Activated B cell treated with CpG ODN at 0.5 μM for 24 hours (primary cell): ENCODE measurements around the gene EXD3. TPM values are rescaled to one million over a fixed set of nuclear protein-coding genes. Genes with fewer than 3 reads are reported as not detected.

Source experiments
- ATAC-seq: fragments of 200-7000 bp; cut with Tn5 transposase; one replicate; pipeline ENCODE4 v1.10.0; 2021; ENCODE audit warnings: low read depth, mild to moderate bottlenecking, moderate library complexity
- CTCF ChIA-PET: fragments of 350-600 bp; sonication (Branson Sonifier 250); formaldehyde crosslinking; loops from one replicate; lab custom pipeline; 2021; ENCODE audit warnings: antibody characterized with exemption; lab: Charles Lee
- POLR2A ChIA-PET: fragments of 350-600 bp; sonication (Branson Sonifier 250); formaldehyde crosslinking; loops from one replicate; lab custom pipeline; 2021; ENCODE audit warnings: antibody characterized with exemption; lab: Charles Lee
- DNase-seq: peaks from one replicate; pipeline ENCODE4 v3.0.0; 2022
- H3K27ac Mint-ChIP-seq: one replicate; pipeline ENCODE4 v1.8.0; 2020; ENCODE audit warnings: mixed read lengths
- H3K27me3 Mint-ChIP-seq: one replicate; pipeline ENCODE4 v1.8.0; 2021; ENCODE audit warnings: mixed read lengths
- H3K36me3 Mint-ChIP-seq: one replicate; pipeline ENCODE4 v1.8.0; 2021; ENCODE audit warnings: low read depth, mixed read lengths
- H3K4me1 Mint-ChIP-seq: one replicate; pipeline ENCODE4 v1.8.0; 2021; ENCODE audit warnings: mixed read lengths
- H3K4me3 Mint-ChIP-seq: one replicate; pipeline ENCODE4 v1.8.0; 2020; ENCODE audit warnings: mild to moderate bottlenecking, mixed read lengths
- H3K9me3 Mint-ChIP-seq: one replicate; pipeline ENCODE4 v1.8.0; 2020; ENCODE audit warnings: mixed read lengths
- intact Hi-C: fragments of 100-400 bp; cut with micrococcal nuclease; formaldehyde crosslinking; loops from one replicate; pipeline ENCODE4 v1.15.1; 2024
- total RNA-seq: library from RNA; stranded (reverse); gene quantifications from 2 replicates; pipeline ENCODE4 v1.2.3, GENCODE V29; 2022
- TF ChIP-seq, protein P1 (sequence below): fragments of 200-600 bp; IDR thresholded peaks from one replicate; pipeline ENCODE4 v1.8.0; 2022; ENCODE audit warnings: antibody characterized with exemption, mild to moderate bottlenecking

Gene EXD3
- total RNA-seq, 1 donor from 2014 or later = 12.8 TPM

DNA sequence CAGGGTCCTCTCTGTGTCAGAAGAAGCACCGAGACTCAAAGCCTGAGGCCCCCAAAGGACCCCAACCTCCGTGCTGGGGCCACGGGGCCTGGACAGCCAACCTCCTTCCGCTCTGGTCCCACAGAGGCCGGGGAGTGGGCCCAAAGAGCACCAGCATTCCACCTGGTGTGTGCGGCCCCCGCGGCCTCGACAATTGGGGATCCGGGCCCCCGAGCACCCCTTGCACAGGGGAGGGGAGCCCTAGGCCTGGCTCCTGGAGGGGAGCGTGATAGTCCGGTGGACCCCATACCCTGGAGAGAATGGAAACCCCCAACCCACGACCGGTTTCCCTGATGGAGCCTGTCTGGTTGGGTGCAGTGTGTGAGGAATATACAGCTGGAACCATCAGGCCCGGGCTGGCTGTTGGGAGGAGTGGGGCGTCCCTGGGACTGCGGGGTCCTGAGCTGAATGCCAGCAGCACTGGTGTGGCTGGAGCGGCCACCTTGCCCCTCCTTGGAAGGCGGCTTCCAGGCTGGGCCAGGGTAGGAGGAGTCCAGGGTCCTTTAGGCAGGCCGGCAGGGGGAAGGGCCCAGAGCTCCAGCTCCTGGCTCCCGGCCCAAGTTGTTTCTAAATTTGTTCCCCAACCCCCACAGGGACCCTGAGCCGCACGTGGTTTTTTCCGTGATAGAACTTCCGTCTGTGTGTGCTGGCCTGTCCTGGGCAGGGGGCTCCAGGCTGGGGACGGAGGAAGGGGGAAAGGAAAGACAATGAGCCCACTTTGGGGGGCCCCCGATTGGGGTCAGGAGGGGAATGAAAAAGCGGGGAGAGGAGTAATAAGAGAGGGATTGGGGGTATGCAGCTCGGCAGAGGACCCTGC, 146.3 kb downstream of the EXD3 start:
- ATAC-seq = peak; percentile 25
- POLR2A ChIA-PET = interaction anchor here (0.8 to 2.7 kb wide), 16 partner anchors 8 to 342 kb away, joined by 3 to 32 read pairs (median 5); partner anchors contain the start of genes EHMT1, NELFB, NRARP and SSNA1

DNA sequence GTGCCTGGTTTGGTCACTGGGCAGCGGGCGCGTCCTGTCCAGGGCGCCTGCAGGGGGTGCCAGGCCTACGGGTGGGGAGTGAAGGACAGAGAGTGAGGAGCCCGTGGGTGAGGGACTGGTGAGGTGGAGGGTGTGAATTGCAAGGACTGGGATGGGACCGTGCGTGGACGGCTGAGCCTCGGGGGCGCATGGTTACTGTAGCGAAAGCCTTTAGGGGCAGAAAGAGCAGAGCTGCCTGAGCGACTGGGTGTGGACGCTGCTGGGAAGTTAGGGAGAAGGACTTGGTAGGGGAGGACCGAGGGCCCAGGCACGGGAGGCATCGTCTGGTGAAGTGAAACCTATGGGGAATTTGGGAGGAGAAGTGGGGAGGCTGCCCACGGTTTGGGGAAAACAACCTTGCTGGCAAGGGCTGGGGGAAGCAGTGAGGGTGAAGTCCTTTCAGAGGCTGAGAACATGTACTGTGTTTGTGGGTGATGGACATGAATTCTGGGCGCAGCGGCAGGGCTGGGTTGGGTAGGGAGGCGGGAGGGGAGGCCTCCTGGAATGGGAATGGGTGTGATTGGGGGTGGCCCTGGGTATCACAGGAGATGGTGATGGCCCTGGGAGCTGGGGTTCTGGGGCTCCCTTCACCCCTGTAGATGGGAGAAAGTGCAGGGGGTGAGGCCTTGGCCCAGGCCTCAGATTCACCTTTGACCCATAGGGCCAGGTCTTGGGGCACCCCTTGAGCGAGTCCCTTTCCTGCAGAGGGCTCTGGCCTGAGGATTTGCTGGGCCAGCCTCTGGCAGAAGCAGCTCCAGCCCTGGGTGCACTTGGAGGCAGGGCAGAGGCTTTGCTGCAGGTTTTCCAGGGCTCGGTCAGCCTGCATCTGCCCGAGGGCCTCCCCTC, 147.1 kb downstream of the EXD3 start:
- ChIA-PET POLR2A (interaction anchor here (0.8 to 2.7 kb wide), 5 partner anchors 21 to 187 kb away, joined by 3 to 32 read pairs (median 9); partner anchors contain the start of genes NELFB and TUBB4B), CTCF (no interaction called here)
- Mint-ChIP-seq H3K9me3 (no peaks in the 10 kb centered on the region), H3K27ac (peak overlapping the region; percentile 75), H3K4me1 (peaks cover 47% of the 10 kb centered on the region), H3K4me3 (peak overlapping the region; percentile 11), H3K27me3 (no peaks in the 10 kb centered on the region), H3K36me3 (peaks cover 7% of the 10 kb centered on the region)
- no peak for ATAC-seq
- TF ChIP-seq, protein P1, sequence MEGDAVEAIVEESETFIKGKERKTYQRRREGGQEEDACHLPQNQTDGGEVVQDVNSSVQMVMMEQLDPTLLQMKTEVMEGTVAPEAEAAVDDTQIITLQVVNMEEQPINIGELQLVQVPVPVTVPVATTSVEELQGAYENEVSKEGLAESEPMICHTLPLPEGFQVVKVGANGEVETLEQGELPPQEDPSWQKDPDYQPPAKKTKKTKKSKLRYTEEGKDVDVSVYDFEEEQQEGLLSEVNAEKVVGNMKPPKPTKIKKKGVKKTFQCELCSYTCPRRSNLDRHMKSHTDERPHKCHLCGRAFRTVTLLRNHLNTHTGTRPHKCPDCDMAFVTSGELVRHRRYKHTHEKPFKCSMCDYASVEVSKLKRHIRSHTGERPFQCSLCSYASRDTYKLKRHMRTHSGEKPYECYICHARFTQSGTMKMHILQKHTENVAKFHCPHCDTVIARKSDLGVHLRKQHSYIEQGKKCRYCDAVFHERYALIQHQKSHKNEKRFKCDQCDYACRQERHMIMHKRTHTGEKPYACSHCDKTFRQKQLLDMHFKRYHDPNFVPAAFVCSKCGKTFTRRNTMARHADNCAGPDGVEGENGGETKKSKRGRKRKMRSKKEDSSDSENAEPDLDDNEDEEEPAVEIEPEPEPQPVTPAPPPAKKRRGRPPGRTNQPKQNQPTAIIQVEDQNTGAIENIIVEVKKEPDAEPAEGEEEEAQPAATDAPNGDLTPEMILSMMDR = no peak
- intact Hi-C loops = loop anchor here (2.0 to 5.0 kb wide), 2 partner anchors 35 to 149 kb away; partner anchors contain the start of gene TUBB4B
- no peak for DNase-seq

More for the DNA sequence above, 146.3 kb downstream of the EXD3 start:
- no peaks in the 10 kb centered on the region for H3K27me3 Mint-ChIP-seq
- H3K4me1 Mint-ChIP-seq = peaks cover 40% of the 10 kb centered on the region
- TF ChIP-seq, protein P1 = no peak
- H3K27ac Mint-ChIP-seq = peak overlapping the region; percentile 93
- CTCF ChIA-PET = interaction anchor here (0.7 to 0.8 kb wide), 2 partner anchors 26 to 169 kb away, joined by 3 read pairs; partner anchors contain the start of gene NRARP
- intact Hi-C loops = loop anchor here (2.0 to 5.0 kb wide), 2 partner anchors 36 to 149 kb away; partner anchors contain the start of gene TUBB4B
- DNase-seq = no peak
- H3K4me3 Mint-ChIP-seq = peak overlapping the region; percentile 85
- peaks cover 4% of the 10 kb centered on the region for H3K36me3 Mint-ChIP-seq
- no peaks in the 10 kb centered on the region for H3K9me3 Mint-ChIP-seq

DNA sequence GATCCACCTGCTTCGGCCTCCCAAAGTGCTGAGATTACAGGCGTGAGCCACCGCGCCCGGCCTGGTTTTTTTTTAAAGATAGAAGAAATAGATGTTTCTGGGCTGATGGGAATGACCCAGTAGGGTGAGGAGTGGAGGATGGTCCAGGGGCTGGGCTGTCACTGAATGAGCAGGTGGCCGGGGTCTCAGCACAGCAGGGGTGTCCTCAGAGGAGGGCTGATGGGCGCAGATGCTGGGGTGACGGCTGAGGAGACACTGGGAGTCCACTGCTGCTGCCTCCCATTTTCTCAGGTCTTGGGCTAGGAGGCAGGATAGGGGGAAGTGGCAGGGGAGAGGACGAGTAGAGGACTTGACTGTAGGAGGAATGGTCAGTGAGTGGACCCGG, 147.8 kb downstream of the EXD3 start:
- Mint-ChIP-seq H3K4me1 (peaks cover 45% of the 10 kb centered on the region), H3K27ac (peak overlapping the region; percentile 75), H3K36me3 (peaks cover 7% of the 10 kb centered on the region), H3K4me3 (peak overlapping the region; percentile 11), H3K9me3 (no peaks in the 10 kb centered on the region), H3K27me3 (no peaks in the 10 kb centered on the region)
- DNase-seq = no peak
- ChIA-PET POLR2A (interaction anchor here (0.5 to 3.3 kb wide), 3 partner anchors 21 to 74 kb away, joined by 3 to 16 read pairs (median 4); partner anchors contain the start of gene TUBB4B), CTCF (no interaction called here)
- TF ChIP-seq, protein P1 = no peak
- ATAC-seq = no peak
- intact Hi-C loops = loop anchor here (5.0 kb wide), 1 partner anchor 148 kb away; no protein-coding TSS in a partner anchor

DNA sequence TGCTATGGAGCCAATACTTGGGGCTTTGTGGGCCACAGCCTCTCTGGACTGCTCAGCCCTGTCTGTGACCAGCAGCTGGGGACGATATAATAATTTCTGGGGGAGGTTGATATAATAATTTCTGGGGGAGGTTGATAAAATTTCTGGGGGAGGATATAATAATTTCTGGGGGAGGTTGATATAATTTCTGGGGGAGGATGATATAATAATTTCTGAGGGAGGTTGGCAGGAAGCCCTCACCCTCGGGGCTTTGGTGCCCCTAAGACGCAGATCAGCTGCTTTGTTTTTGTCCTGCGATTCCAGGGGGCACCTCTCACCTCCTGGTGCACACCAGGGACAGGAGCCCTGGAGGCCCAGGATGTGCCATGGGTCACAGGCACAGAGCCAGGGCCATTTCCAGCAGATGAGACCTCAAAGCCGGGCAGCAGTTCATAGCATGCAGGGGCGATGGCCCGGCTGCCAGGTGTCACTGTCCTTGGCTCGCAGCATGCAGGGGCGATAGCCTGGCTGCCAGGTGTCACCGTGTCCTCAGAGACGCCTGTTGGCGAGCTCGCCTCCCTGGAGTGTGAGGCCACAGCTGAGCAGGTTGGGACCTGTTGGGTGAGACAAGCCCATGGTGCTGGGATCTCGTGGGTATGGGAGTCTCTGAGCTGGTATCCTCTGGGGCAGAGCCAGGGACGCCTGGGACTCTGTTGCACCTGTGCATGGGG, 149.2 kb downstream of the EXD3 start:
- no peak for ATAC-seq
- Mint-ChIP-seq H3K4me1 (peaks cover 55% of the 10 kb centered on the region), H3K27ac (peak overlapping the region; percentile 24), H3K4me3 (no peak overlapping the region), H3K27me3 (no peaks in the 10 kb centered on the region), H3K9me3 (no peaks in the 10 kb centered on the region), H3K36me3 (peaks cover 17% of the 10 kb centered on the region)
- TF ChIP-seq, protein P1 = no peak
- intact Hi-C loops = no loop called here
- CTCF ChIA-PET = interaction anchor here (1.4 kb wide), 1 partner anchor 11 kb away, joined by 3 read pairs; no protein-coding TSS in a partner anchor
- no peak for DNase-seq
- POLR2A ChIA-PET = interaction anchor here (1.1 to 3.3 kb wide), 3 partner anchors 19 to 32 kb away, joined by 4 to 16 read pairs (median 5); partner anchors contain the start of genes NELFB and TUBB4B
